HPDE6-E6E7 (cell line): ENCODE data around the gene RNF224.
A peak's percentile ranks its signal among the peaks of the same experiment; 100 is the strongest.
"Not testable (repeated sequence)": the region's sequence is repeated elsewhere in the genome, so short reads cannot be mapped to it uniquely, and the experiment has no call there.

Experiments
- DNase-seq: peaks from one replicate; pipeline ENCODE4 v3.0.0; 2011; ENCODE audit warnings: missing footprints; ENCODE audit errors: extremely low spot score

Gene RNF224

DNA sequence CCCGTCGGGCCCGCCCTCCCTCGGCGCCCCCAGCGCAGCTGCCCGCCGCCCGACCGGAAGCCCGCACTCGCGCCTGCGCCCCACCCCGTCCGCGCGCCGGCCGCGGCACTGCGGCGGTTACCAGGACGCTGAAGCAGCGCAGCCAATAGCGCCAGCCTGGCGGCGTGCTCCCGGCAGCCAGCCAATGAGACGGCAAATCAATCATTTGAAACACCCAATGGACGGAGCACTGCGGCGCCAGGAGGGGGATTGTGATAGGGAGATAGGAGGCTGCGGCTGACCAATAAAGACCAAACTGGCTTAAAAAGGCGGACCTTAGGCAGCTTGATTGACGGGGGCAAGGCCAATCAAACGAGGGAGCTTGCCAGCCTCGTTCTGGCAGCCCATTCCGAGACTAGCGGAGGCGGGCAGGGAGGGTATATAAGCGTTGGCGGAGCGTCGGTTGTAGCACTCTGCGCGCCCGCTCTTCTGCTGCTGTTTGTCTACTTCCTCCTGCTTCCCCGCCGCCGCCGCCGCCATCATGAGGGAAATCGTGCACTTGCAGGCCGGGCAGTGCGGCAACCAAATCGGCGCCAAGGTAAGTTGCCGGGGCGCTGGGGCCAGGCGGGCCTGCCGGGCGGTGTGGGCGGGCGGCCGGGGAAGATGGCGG is 13.7 kb downstream of the RNF224 start, which contains the start of gene TUBB4B:
TUBB4B (plus strand) TSS at position 447 of the 649 bp plus-strand sequence; CDS start at position 521, 74 bp downstream.
- DNase-seq = peak; percentile 99

GRCh38 chr9:137241490-137242268 is 14.4 kb downstream of the RNF224 start:
- DNase-seq = peak; percentile 67

GRCh38 chr9:137242269-137243203 is 15.2 kb downstream of the RNF224 start:
- DNase-seq = no peak

- not testable (repeated sequence) for DNase-seq
Observed at GRCh38 chr9:137243266-137243625, 15.9 kb downstream of the RNF224 start.

DNA sequence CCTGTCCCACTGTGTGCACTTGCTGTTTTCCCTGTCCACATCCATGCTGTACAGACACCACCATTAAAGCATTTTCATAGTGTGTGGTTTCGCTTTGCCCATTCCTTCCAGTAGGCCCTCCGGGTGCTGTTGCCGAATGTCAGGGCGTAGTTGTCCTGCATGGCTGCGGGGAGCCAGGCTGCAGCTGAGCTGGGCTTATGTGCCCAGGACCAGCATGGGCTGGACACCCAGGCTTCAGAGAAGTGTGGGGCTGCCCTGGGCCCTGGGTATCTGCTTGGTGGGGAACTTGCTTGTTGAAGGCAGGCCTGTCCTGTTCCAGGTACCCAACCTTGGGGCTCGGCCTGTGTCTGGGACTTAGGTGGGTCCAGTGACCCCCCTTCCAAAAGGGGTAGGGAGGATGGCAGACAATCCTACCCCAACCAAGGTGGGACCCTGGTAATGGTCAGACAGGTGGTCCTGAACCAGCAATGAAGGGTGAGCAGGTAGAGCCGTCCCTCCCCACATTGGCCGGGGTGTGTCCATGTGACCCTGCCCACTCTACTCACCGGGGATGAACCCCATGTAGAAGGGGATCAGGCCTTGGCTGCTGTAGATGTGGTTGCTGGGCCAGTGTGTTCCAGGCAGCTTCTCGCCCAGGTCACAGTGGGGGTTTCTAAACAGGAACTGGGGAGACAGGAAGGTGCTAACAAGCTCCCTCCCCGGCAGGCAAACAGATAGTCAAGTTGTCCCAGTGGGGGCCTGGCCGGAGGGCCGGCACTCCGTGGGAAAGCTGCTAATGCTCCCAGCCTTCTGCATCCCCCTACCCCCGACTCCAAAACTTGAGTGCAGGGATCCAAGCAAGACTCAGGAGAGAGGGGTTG is 16.6 kb downstream of the RNF224 start:
- no peak for DNase-seq

DNA sequence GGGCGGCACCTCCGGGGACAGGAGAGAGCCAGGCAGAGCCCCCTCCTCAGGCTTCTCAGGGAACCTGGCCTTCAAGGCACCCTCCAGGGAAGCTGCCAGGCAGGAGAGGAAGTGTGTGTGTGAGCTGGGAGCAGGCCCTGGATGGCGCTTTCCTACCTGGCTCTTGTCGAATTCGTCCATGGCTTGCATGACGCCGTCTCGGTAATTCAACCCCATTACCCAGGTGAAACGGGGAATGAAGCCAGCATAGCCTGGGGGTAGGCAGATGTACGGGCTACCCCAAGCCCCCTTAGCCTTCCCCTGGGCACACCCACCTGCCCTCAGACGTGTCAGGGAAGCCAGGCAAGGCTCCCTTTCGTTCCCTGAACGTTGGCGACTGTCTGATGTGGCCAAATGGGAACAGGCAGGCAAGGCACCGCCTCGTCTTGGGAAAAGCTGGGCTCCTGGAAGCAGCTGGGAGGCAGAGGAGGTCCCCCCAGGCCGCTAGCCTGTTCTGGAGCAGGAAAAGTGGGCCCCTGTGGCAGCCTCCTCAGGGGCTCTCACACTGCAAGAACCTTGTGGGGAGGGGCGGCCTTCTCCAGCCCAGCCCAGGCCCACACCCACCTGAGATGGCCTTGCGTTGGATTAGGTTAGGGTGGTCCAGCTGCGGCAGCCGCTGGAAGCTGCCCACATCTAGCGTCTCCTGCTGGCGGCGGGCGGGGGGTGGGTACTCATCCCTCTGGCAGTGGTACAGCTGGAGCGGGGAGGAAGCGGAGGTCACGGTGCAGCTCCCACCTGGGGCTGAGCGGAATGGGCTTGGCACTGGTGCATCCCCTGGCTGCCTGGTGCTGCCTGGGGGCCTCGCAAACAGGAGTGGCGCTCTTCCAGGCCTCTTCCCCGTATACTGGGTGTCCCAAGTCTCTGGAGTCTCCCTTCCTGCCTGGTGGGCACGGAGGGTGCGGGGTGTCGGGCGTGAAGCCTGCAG is 17.5 kb downstream of the RNF224 start:
- DNase-seq = no peak

GRCh38 chr9:137245450-137246421 is 18.4 kb downstream of the RNF224 start:
- DNase-seq = no peak

GRCh38 chr9:137247135-137247915 is 20.0 kb downstream of the RNF224 start:
- no peak for DNase-seq

DNA sequence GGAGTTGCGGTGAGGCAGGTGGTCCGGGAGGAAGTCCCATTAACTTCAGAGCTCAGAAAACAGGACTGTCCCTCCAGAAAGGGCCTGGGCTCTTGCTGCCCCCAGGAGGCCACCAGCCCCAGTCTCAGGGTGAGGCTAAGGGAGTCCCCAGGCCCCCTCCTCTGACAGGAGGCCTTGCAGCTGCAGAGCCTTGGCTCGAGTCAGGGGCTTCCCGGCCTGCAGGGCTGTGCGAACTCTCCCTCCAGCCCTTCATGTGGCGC is 20.5 kb downstream of the RNF224 start:
- DNase-seq = no peak

DNA sequence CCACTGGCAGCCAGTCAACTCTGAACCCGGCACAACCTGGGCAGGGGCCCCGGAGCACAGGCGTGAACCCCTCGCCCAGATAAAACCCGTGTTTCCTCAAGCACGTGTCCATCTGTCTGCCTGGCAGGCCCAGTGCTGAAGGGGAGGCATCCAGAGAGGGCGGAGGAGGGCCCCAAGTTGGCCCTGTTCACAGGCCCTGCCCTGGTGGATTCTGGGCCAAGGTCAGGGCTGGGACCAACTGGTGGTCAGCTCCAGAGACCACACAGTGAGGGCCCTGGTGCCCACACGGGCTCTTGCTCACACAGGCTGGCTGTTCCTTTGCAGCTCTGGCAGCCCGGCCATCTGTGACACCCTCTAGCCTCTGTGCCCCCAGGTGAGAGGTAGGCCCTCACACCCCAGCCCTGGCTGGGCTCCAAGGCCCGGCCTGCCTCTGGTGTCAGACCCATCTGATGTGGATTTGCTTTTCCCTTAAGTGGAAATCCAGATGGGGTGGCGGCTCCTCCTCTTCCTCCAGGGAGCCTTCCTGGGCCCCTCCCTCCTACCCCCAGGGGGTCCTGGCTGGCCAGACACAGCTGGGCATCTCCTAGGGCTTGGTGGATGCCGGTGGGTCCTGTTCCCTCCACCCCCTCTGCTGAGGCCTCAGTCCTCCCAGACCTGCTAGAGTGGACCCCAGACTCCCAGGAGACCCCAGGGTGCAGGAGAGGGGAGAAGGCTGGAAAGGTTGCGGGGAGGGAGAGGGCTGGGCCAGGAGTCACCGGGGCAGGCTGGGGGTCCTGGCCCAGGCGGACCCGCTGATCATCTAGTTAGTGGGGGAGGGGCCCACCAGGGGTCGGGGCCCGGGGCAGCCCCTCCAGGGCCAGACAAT is 23.3 kb downstream of the RNF224 start:
- no peak for DNase-seq

GRCh38 chr9:137251194-137251461 is 23.8 kb downstream of the RNF224 start, which contains the start of gene STPG3:
Gene STPG3, plus strand, starts transcription at chr9:137251286. Its CDS starts 1 bp downstream, at chr9:137251287.
- no peak for DNase-seq

GRCh38 chr9:137251490-137252268 is 24.4 kb downstream of the RNF224 start:
- no peak for DNase-seq

- DNase-seq = no peak
Observed at GRCh38 chr9:137252555-137253506, 25.5 kb downstream of the RNF224 start.

DNA sequence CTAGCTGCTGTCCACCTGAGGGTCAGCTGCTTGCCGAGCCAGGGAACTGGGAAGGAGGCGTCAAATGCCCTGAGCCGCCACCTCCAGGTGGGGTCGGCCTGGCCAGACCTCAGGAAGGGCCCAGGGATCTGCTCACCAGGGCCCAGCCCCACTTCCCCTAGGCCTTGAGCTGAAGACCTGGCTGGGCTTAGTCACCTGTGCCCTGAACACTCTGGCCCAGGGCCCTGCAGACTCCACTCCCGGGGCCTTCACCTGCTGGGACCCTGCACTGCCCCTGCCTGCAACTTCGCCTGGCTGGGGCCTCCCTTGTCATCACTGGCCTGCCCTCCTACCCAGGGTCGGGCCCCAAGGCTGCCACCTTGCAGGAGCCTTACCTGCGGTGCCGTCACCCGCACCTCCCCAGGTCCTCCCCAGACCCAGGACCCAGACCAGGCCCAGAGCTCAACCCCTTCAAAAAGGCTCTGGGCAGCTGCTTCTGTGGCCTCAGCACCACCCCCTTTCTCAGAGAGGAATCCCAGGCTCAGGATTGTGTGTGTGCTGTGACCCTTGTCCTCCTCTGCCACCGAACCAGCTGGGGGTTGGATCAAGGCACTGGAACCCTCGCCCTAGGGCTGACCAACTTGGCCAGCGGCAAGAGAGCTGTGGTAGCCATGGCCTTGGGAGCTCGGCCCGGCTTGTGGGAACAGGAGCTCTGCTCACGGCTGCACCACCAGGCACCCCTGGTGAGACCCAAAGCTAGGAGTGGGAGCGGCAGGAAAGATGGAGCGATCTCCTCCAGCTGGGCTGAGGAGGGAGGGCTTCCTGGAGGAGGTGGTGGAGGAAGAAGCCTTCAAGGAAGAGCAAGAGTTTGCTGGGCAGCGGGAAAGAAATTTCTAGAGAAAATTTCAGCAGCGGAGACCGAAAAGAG is 26.7 kb downstream of the RNF224 start:
- DNase-seq = no peak
